GM12891 (cell line): ENCODE results near the gene EPHA10.

Experiments used
- POLR2A ChIP-seq: IDR thresholded peaks from 2 replicates; pipeline ENCODE4 v1.6.1; 2011; ENCODE audit warnings: low read depth, low read length, control low read depth
- POLR2AphosphoS5 ChIP-seq: IDR thresholded peaks from 2 replicates; pipeline ENCODE4 v1.6.1; 2011; ENCODE audit warnings: low read depth, low read length, control low read depth

DNA sequence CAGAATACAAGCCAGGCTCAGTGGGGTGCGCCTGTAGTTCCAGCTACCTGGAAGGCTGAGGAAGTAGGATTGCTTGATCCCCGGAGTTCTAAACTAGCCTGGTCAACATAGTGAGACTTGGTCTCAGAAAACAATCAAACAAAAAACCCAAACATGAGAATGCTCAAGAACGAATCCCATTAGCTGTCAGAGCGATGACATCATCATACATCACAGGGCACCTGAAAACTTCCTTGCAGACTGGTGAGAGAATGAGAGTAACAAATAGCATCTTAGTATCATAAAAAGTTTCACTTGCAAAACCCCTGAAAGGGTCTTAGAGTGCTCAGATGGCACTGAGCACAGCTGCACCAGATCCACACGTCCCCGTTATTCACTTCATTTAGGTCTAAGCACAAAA lies 93.7 kb downstream of the EPHA10 start:
- TF ChIP-seq POLR2AphosphoS5 (no peak), POLR2A (no peak)
